Nephron (organoid): ENCODE results near the gene REG3A.

Experiments used
- H3K27ac Mint-ChIP-seq, 3 experiments: 2 replicates each; pipeline ENCODE4 v1.8.0; 2020; ENCODE audit warnings: mixed read lengths in 3 of 3, mild to moderate bottlenecking in 2 of 3, moderate library complexity in 1 of 3
- H3K27me3 Mint-ChIP-seq: 2 replicates; pipeline ENCODE4 v1.8.0; 2021; ENCODE audit warnings: low read depth, mild to moderate bottlenecking, moderate library complexity, mixed read lengths
- H3K36me3 Mint-ChIP-seq: 2 replicates; pipeline ENCODE4 v1.8.0; 2020; ENCODE audit warnings: low read depth, mixed read lengths
- H3K4me1 Mint-ChIP-seq: 2 replicates; pipeline ENCODE4 v1.8.0; 2020; ENCODE audit warnings: mixed read lengths
- H3K4me3 Mint-ChIP-seq, 3 experiments: 2 replicates each; pipeline ENCODE4 v1.8.0; 2020; ENCODE audit warnings: mild to moderate bottlenecking in 3 of 3, mixed read lengths in 3 of 3, moderate library complexity in 2 of 3
- H3K9me3 Mint-ChIP-seq: 2 replicates; pipeline ENCODE4 v1.8.0; 2020; ENCODE audit warnings: mixed read lengths
- CTCF ChIP-seq, 3 experiments: fragments of 200-600 bp; sonication (generic); IDR thresholded peaks; one replicate each; pipeline ENCODE4 v1.5.0; 2021; ENCODE audit warnings: antibody characterized with exemption in 3 of 3; ENCODE audit not compliant: unreplicated experiment in 3 of 3

REG3A gene

GRCh38 chr2:79159653-79160052 lies at the start of gene REG3A:
Gene REG3A, minus strand, starts transcription at chr2:79159753. Its CDS starts 348 bp downstream, at chr2:79159405.
- Mint-ChIP-seq H3K9me3 (peaks cover 3% of the 10 kb centered on the region), H3K4me1 (no peaks in the 10 kb centered on the region), H3K36me3 (no peaks in the 10 kb centered on the region), H3K27ac (no peak within 1 kb of the TSS), H3K4me3 (no peak within 1 kb of the TSS), H3K27me3 (no peaks in the 10 kb centered on the region)
- TF ChIP-seq CTCF (IDR thresholded peaks at IDR 0.05; ENCODE audit: unreplicated experiment in 3 of 3): no peak

GRCh38 chr2:79200762-79201161 lies 41.2 kb upstream of the REG3A start:
- no peaks in the 10 kb centered on the region for H3K4me1 Mint-ChIP-seq
- H3K36me3 Mint-ChIP-seq: no peaks in the 10 kb centered on the region
- no peak overlapping the region for H3K4me3 Mint-ChIP-seq
- H3K27me3 Mint-ChIP-seq: peaks cover 4% of the 10 kb centered on the region
- TF ChIP-seq CTCF (IDR thresholded peaks at IDR 0.05; ENCODE audit: unreplicated experiment in 3 of 3): no peak
- no peak overlapping the region for H3K27ac Mint-ChIP-seq
- no peaks in the 10 kb centered on the region for H3K9me3 Mint-ChIP-seq

GRCh38 chr2:79191816-79192215 lies 32.3 kb upstream of the REG3A start:
- H3K9me3 Mint-ChIP-seq: no peaks in the 10 kb centered on the region
- no peak overlapping the region for H3K4me3 Mint-ChIP-seq
- no peak for TF ChIP-seq CTCF (IDR thresholded peaks at IDR 0.05; ENCODE audit: unreplicated experiment in 3 of 3)
- peaks cover 9% of the 10 kb centered on the region for H3K4me1 Mint-ChIP-seq
- H3K27me3 Mint-ChIP-seq: peaks cover 4% of the 10 kb centered on the region
- peak overlapping the region in 1 of 3 experiments; percentile 76 for H3K27ac Mint-ChIP-seq
- no peaks in the 10 kb centered on the region for H3K36me3 Mint-ChIP-seq

GRCh38 chr2:79191081-79191480 lies 31.5 kb upstream of the REG3A start:
- H3K4me1 Mint-ChIP-seq: peaks cover 9% of the 10 kb centered on the region
- no peaks in the 10 kb centered on the region for H3K36me3 Mint-ChIP-seq
- no peaks in the 10 kb centered on the region for H3K9me3 Mint-ChIP-seq
- peak overlapping the region; percentile 3 to 76 (median 60) for H3K27ac Mint-ChIP-seq
- no peak overlapping the region for H3K4me3 Mint-ChIP-seq
- TF ChIP-seq CTCF (IDR thresholded peaks at IDR 0.05; ENCODE audit: unreplicated experiment in 3 of 3): no peak
- peaks cover 4% of the 10 kb centered on the region for H3K27me3 Mint-ChIP-seq

GRCh38 chr2:79189465-79189864 lies 29.9 kb upstream of the REG3A start:
- TF ChIP-seq CTCF (IDR thresholded peaks at IDR 0.05; ENCODE audit: unreplicated experiment in 3 of 3): no peak
- Mint-ChIP-seq H3K27ac (no peak overlapping the region), H3K36me3 (no peaks in the 10 kb centered on the region), H3K4me1 (peaks cover 9% of the 10 kb centered on the region), H3K27me3 (peaks cover 4% of the 10 kb centered on the region), H3K9me3 (peaks cover 1% of the 10 kb centered on the region), H3K4me3 (no peak overlapping the region)

GRCh38 chr2:79181617-79182016 lies 22.1 kb upstream of the REG3A start:
- Mint-ChIP-seq H3K27ac (no peak overlapping the region), H3K27me3 (no peaks in the 10 kb centered on the region), H3K4me1 (peaks cover 4% of the 10 kb centered on the region), H3K4me3 (no peak overlapping the region), H3K9me3 (peaks cover 19% of the 10 kb centered on the region), H3K36me3 (no peaks in the 10 kb centered on the region)
- no peak for TF ChIP-seq CTCF (IDR thresholded peaks at IDR 0.05; ENCODE audit: unreplicated experiment in 3 of 3)
